Measurements from ENCODE around the gene PANX3. TPM values are rescaled to one million over a fixed set of nuclear protein-coding genes. Genes with fewer than 3 reads are reported as not detected.
A peak's percentile ranks its signal among the peaks of the same experiment; 100 is the strongest.

PANX3 gene
- total RNA-seq, 1 donor from 2014 or later = not detected

DNA sequence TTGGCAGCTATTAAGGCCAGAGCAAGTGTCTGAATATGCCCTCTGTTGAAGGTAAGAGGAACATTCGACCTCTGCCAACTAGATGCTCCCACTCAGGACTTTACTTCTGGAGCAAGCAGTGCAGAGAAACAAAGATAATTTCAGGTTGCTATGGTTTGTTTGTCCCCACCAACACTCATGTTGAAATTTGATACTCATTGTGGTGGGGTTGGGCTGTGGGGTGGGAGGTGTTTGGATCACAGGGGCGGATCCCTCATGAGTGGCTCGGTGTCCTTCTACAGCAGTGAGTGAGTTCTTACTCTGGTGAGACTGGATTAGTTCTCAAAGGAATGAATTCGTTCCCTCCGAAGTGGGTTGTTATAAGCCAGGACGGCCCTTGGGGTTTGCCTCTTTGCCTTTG lies 29.4 kb upstream of the PANX3 start:
- peaks cover 12% of the 10 kb centered on the region for H3K27me3 Mint-ChIP-seq
- CTCF ChIA-PET = no interaction called here

DNA sequence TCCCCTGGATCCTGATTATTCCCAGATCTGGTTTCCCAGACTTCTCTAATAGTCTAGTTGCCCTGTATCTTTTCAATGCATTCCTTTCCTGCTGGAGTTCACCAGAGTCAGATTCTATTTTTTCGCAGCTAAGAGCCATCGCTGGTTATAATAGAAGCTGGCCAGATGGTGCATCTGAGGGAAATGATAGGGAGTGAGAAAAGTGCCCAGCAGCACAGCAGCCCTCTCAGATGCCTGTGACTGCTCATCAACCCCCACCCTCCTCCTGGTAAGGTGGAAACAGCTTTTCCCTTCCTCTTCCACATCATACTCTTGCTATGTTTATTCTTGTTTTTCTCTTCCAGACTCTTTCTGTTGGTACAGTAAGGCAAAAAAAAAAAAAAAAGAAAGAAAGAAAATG lies 28.7 kb upstream of the PANX3 start:
- DNase-seq (no peak), ATAC-seq (ENCODE audit: low read depth) (no peak)
- POLR2A ChIA-PET = no interaction called here
- Mint-ChIP-seq H3K4me1 (no peaks in the 10 kb centered on the region), H3K27me3 (peaks cover 15% of the 10 kb centered on the region), H3K27ac (no peak overlapping the region), H3K36me3 (ENCODE audit: low read depth) (no peaks in the 10 kb centered on the region), H3K4me3 (no peak overlapping the region), H3K9me3 (no peaks in the 10 kb centered on the region)
- intact Hi-C loops (cut with micrococcal nuclease) = loop anchor here (10.0 kb wide), 1 partner anchor 938 kb away; no protein-coding TSS in a partner anchor
- CTCF ChIA-PET = interaction anchor here (5.5 kb wide), 1 partner anchor 512 kb away, joined by 49 read pairs; no protein-coding TSS in a partner anchor
- TF ChIP-seq, protein P1, sequence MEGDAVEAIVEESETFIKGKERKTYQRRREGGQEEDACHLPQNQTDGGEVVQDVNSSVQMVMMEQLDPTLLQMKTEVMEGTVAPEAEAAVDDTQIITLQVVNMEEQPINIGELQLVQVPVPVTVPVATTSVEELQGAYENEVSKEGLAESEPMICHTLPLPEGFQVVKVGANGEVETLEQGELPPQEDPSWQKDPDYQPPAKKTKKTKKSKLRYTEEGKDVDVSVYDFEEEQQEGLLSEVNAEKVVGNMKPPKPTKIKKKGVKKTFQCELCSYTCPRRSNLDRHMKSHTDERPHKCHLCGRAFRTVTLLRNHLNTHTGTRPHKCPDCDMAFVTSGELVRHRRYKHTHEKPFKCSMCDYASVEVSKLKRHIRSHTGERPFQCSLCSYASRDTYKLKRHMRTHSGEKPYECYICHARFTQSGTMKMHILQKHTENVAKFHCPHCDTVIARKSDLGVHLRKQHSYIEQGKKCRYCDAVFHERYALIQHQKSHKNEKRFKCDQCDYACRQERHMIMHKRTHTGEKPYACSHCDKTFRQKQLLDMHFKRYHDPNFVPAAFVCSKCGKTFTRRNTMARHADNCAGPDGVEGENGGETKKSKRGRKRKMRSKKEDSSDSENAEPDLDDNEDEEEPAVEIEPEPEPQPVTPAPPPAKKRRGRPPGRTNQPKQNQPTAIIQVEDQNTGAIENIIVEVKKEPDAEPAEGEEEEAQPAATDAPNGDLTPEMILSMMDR (IDR thresholded peaks at IDR 0.05) = no peak

More for the DNA sequence above, 29.4 kb upstream of the PANX3 start:
- H3K4me1 Mint-ChIP-seq = no peaks in the 10 kb centered on the region
- ATAC-seq (ENCODE audit: low read depth) = no peak
- no peaks in the 10 kb centered on the region for H3K9me3 Mint-ChIP-seq
- no peaks in the 10 kb centered on the region for H3K36me3 Mint-ChIP-seq (ENCODE audit: low read depth)
- DNase-seq = no peak
- H3K27ac Mint-ChIP-seq = no peak overlapping the region
- POLR2A ChIA-PET = no interaction called here
- no peak overlapping the region for H3K4me3 Mint-ChIP-seq
- TF ChIP-seq, protein P1 (IDR thresholded peaks at IDR 0.05) = no peak
- intact Hi-C loops (cut with micrococcal nuclease) = loop anchor here (10.0 kb wide), 1 partner anchor 937 kb away; no protein-coding TSS in a partner anchor

DNA sequence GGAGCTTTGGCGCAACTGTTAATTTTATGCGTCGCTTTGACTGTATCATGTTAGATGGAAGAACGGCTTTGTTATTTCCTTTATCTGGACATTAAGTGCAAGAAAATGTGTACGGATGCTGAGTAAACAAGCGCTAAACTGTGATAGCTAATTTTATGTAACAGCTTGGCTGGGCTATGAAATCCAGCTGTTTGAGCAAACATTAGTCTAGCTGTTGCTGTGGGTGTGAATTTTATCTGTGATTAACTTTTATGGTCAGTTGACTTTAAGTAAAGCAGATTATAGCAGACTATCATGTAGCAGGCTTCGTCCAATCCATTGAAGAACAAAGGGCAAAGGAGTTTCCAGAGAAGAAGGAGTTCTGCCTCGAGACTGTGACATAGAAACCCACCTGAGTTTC lies 27.4 kb upstream of the PANX3 start:
- Mint-ChIP-seq H3K27ac (no peak overlapping the region), H3K36me3 (ENCODE audit: low read depth) (no peaks in the 10 kb centered on the region), H3K4me3 (no peak overlapping the region), H3K27me3 (peaks cover 17% of the 10 kb centered on the region), H3K4me1 (no peaks in the 10 kb centered on the region), H3K9me3 (no peaks in the 10 kb centered on the region)
- POLR2A ChIA-PET = no interaction called here
- intact Hi-C loops (cut with micrococcal nuclease) = loop anchor here (10.0 kb wide), 1 partner anchor 939 kb away; no protein-coding TSS in a partner anchor
- DNase-seq = no peak
- TF ChIP-seq, protein P1 (IDR thresholded peaks at IDR 0.05) = no peak
- CTCF ChIA-PET = interaction anchor here (2.6 to 5.5 kb wide), 2 partner anchors 182 to 514 kb away, joined by 8 to 49 read pairs; no protein-coding TSS in a partner anchor
- no peak for ATAC-seq (ENCODE audit: low read depth)

DNA sequence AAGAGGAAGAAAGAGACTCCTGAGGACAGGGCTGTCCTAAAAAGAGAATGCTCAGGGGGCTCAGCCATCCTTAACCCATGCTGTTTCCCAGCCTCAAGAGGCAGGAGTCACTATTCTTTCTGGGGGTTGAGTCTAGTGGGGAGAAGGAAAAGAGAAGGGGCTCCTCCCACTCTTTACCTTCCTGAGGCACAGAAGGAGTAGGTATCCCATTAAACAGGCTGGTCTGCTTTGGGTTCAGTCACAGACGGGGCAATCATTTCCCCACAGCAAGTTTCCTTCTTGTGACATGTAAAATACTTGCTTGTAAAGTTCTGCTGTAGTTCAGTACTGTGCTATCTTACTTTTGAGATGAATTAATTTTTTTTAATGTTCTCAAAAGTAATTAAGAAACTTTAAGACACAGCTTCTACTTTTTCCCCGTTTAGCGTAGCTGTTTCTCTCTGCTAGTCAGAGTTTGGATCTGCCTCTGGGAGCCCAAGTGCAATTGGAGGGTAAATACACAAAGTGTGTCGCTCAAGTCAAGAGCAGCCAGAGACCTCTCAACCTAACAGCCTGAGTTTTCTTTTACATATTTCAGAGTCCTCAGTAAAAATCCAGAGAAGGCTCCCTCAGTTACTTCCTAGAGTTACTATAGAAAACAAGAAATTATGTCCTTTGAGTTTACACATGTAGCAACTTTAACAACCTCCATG lies 26.4 kb upstream of the PANX3 start:
- DNase-seq (no peak), ATAC-seq (ENCODE audit: low read depth) (no peak)
- H3K4me1 Mint-ChIP-seq = no peaks in the 10 kb centered on the region
- no peaks in the 10 kb centered on the region for H3K9me3 Mint-ChIP-seq
- no peak overlapping the region for H3K4me3 Mint-ChIP-seq
- CTCF ChIA-PET = interaction anchor here (1.4 to 5.5 kb wide), 5 partner anchors 9 to 515 kb away, joined by 4 to 49 read pairs (median 7); no protein-coding TSS in a partner anchor
- no peaks in the 10 kb centered on the region for H3K36me3 Mint-ChIP-seq (ENCODE audit: low read depth)
- POLR2A ChIA-PET = no interaction called here
- TF ChIP-seq, protein P1 (IDR thresholded peaks at IDR 0.05) = no peak
- H3K27me3 Mint-ChIP-seq = peaks cover 17% of the 10 kb centered on the region
- H3K27ac Mint-ChIP-seq = no peak overlapping the region
- intact Hi-C loops (cut with micrococcal nuclease) = loop anchor here (10.0 kb wide), 1 partner anchor 940 kb away; no protein-coding TSS in a partner anchor

DNA sequence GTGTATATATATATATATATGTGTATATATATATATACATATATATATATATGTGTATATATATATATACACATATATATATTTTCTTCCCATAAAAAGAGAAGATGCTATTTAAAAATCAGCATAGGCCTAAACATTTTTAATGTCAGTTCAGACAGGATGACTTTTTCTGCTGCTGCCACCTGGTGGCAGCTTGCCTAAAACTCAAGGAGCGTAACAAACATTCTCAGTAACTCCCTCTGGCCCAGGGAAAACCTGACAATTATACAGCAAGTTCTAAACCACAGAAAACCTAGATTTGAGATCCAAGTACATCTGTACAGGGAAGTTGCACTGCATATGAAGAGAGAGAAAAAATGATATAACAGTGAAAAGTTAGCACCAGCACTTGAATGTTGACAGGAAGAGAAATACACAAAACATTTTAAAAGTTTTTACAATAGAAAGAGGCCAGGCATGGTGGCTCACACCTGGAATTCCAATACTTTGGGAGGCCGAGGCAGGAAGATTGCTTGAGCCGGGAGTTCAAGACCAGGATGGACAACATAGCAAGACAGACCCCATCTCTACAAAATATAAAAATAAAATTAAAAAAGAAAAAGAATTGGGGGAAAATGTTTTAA lies 24.9 kb upstream of the PANX3 start:
- Mint-ChIP-seq H3K36me3 (ENCODE audit: low read depth) (no peaks in the 10 kb centered on the region), H3K27me3 (peaks cover 12% of the 10 kb centered on the region), H3K27ac (no peak overlapping the region), H3K4me1 (no peaks in the 10 kb centered on the region), H3K9me3 (no peaks in the 10 kb centered on the region), H3K4me3 (no peak overlapping the region)
- ATAC-seq (ENCODE audit: low read depth) (no peak), DNase-seq (peak; percentile 20)
- CTCF ChIA-PET = interaction anchor here (1.4 to 5.5 kb wide), 4 partner anchors 170 to 516 kb away, joined by 5 to 49 read pairs (median 8); no protein-coding TSS in a partner anchor
- POLR2A ChIA-PET = no interaction called here
- intact Hi-C loops (cut with micrococcal nuclease) = loop anchor here (1.0 to 10.0 kb wide), 5 partner anchors 171 to 942 kb away; no protein-coding TSS in a partner anchor
- TF ChIP-seq, protein P1 (IDR thresholded peaks at IDR 0.05) = no peak
